IMR-90 (cell line): ENCODE measurements around the gene CCN2. TPM values are rescaled to one million over a fixed set of nuclear protein-coding genes. Genes with fewer than 3 reads are reported as not detected.

Experiments
- ATAC-seq: fragments of 200-7000 bp; cut with Tn5 transposase; 2 replicates; pipeline ENCODE4 v1.9.1; 2020; ENCODE audit warnings: low read depth, mild to moderate bottlenecking, moderate library complexity
- BruUV-seq: library from RNA; stranded (reverse); fragments of 400-500 nt; replicated peaks from 2 replicates; lab custom pipeline; 2021; lab: Mats Ljungman, UMichigan
- CTCF ChIA-PET: fragments of 300-600 bp; formaldehyde crosslinking; extraction: SDS; loops from one replicate; lab custom pipeline; 2021; ENCODE audit warnings: antibody characterized with exemption; lab: Yijun Ruan, JAX
- POLR2A ChIA-PET: fragments of 300-600 bp; sonication (Branson Sonifier 250); formaldehyde crosslinking; loops from one replicate; lab custom pipeline; 2022; ENCODE audit warnings: antibody characterized with exemption; ENCODE audit not compliant: unreplicated experiment; lab: Charles Lee
- DNase-seq: peaks from one replicate; pipeline ENCODE4 v3.0.0; 2013
- H2AFZ ChIP-seq: replicated peaks from 2 replicates; pipeline ENCODE3; 2013; ENCODE audit warnings: low read length, mild to moderate bottlenecking; ENCODE audit not compliant: poor library complexity
- H2AK5ac ChIP-seq: 2 replicates; pipeline ENCODE4 v1.6.1; 2013; ENCODE audit warnings: low read depth, low read length, inconsistent platforms
- H2AK9ac ChIP-seq: replicated peaks from 2 replicates; pipeline ENCODE3; 2013; ENCODE audit warnings: mild to moderate bottlenecking, low read depth, low read length, moderate library complexity; ENCODE audit not compliant: poor library complexity
- H2BK120ac ChIP-seq: 2 replicates; pipeline ENCODE4 v1.6.1; 2013; ENCODE audit warnings: low read depth, low read length, inconsistent platforms
- H2BK15ac ChIP-seq: 3 replicates; pipeline ENCODE4 v1.6.1; 2013; ENCODE audit warnings: low read depth, low read length, inconsistent platforms
- H2BK20ac ChIP-seq: 2 replicates; pipeline ENCODE4 v1.6.1; 2013; ENCODE audit warnings: low read depth, mild to moderate bottlenecking, inconsistent platforms, low read length, moderate library complexity
- H2BK5ac ChIP-seq: 2 replicates; pipeline ENCODE4 v1.6.1; 2013; ENCODE audit warnings: mild to moderate bottlenecking, low read depth, low read length, inconsistent platforms; ENCODE audit not compliant: poor library complexity, severe bottlenecking
- H3K14ac ChIP-seq: replicated peaks from 2 replicates; pipeline ENCODE4 v1.6.1; 2013; ENCODE audit warnings: low read depth, low read length, inconsistent platforms
- H3K18ac ChIP-seq: 2 replicates; pipeline ENCODE4 v1.6.1; 2013; ENCODE audit warnings: low read depth, low read length, control low read depth
- H3K23ac ChIP-seq: 2 replicates; pipeline ENCODE4 v1.6.1; 2013; ENCODE audit warnings: low read depth, low read length, inconsistent platforms
- H3K27ac ChIP-seq: 2 replicates; pipeline ENCODE4 v1.5.1; 2013; ENCODE audit warnings: mild to moderate bottlenecking, control low read depth, low read length; ENCODE audit not compliant: insufficient read depth
- H3K27me3 ChIP-seq: 2 replicates; pipeline ENCODE4 v1.6.1; 2013; ENCODE audit warnings: low read length; ENCODE audit not compliant: control insufficient read depth, insufficient read depth
- H3K36me3 ChIP-seq: 2 replicates; pipeline ENCODE4 v1.6.1; 2013; ENCODE audit warnings: low read length, mixed read lengths; ENCODE audit not compliant: control insufficient read depth, insufficient read depth
- H3K4ac ChIP-seq: 2 replicates; pipeline ENCODE4 v1.6.1; 2013; ENCODE audit warnings: low read depth, low read length, inconsistent platforms
- H3K4me1 ChIP-seq: 2 replicates; pipeline ENCODE4 v1.6.1; 2013; ENCODE audit warnings: low read length, mixed read lengths; ENCODE audit not compliant: control insufficient read depth, insufficient read depth
- H3K4me2 ChIP-seq: 2 replicates; pipeline ENCODE4 v1.6.1; 2013; ENCODE audit warnings: low read depth, mild to moderate bottlenecking, control low read depth, low read length, moderate library complexity
- H3K4me3 ChIP-seq: 2 replicates; pipeline ENCODE4 v1.5.1; 2013; ENCODE audit warnings: low read depth, mild to moderate bottlenecking, control low read depth, low read length, moderate library complexity; ENCODE audit not compliant: insufficient read depth
- H3K56ac ChIP-seq: 2 replicates; pipeline ENCODE4 v1.6.1; 2013; ENCODE audit warnings: low read length, inconsistent platforms; ENCODE audit not compliant: insufficient read depth; ENCODE audit errors: extremely low read depth
- H3K79me1 ChIP-seq, 2 experiments: 2 replicates each; pipeline ENCODE4 v1.6.1; 2013; ENCODE audit warnings: low read length in 2 of 2, inconsistent platforms in 1 of 2, low read depth in 1 of 2
- H3K9ac ChIP-seq: 2 replicates; pipeline ENCODE4 v1.6.1; 2013; ENCODE audit warnings: low read depth, low read length, control low read depth
- H3K9me1 ChIP-seq: 2 replicates; pipeline ENCODE4 v1.6.1; 2013; ENCODE audit warnings: low read length, inconsistent platforms; ENCODE audit not compliant: insufficient read depth
- H3K9me3 ChIP-seq: 2 replicates; pipeline ENCODE4 v1.6.1; 2013; ENCODE audit warnings: low read length; ENCODE audit not compliant: control insufficient read depth, insufficient read depth
- H4K20me1 ChIP-seq: 2 replicates; pipeline ENCODE4 v1.6.1; 2013; ENCODE audit warnings: low read length, inconsistent platforms; ENCODE audit not compliant: insufficient read depth
- H4K5ac ChIP-seq: 2 replicates; pipeline ENCODE4 v1.6.1; 2013; ENCODE audit warnings: mild to moderate bottlenecking, low read depth, low read length, control low read depth
- H4K8ac ChIP-seq, 2 experiments: 2 replicates each; pipeline ENCODE4 v1.6.1; 2013; ENCODE audit warnings: low read depth in 2 of 2, low read length in 2 of 2, control low read depth in 1 of 2, inconsistent platforms in 1 of 2
- H4K91ac ChIP-seq: 2 replicates; pipeline ENCODE4 v1.6.1; 2013; ENCODE audit warnings: low read depth, low read length, inconsistent platforms; ENCODE audit not compliant: insufficient read depth
- CEBPB ChIP-seq: IDR thresholded peaks from 2 replicates; pipeline ENCODE4 v1.6.1; 2012; ENCODE audit warnings: low read depth, low read length, improper control_type of control experiment
- MAFK ChIP-seq: IDR thresholded peaks from 2 replicates; pipeline ENCODE4 v1.6.1; 2012; ENCODE audit warnings: low read depth, low read length, improper control_type of control experiment
- MAZ ChIP-seq: IDR thresholded peaks from 2 replicates; pipeline ENCODE4 v1.6.1; 2012; ENCODE audit warnings: low read depth, mild to moderate bottlenecking, low read length, improper control_type of control experiment, moderate library complexity, borderline replicate concordance
- RCOR1 ChIP-seq: IDR thresholded peaks from 2 replicates; pipeline ENCODE4 v1.6.1; 2012; ENCODE audit warnings: mild to moderate bottlenecking, low read length, improper control_type of control experiment; ENCODE audit not compliant: insufficient replicate concordance
- WGBS, 2 experiments: methylation state at CpG; one replicate each; pipeline versions ENCODE4 v1.1.5 to v1.1.7; 2013; ENCODE audit warnings: missing lambda C conversion rate in 2 of 2; ENCODE audit not compliant: insufficient read length in 1 of 2; ENCODE audit errors: extremely low coverage in 2 of 2; 5-methylcytosine and 5-hydroxymethylcytosine counted together
- dilution Hi-C: fragments of 300-500 bp; cut with HindIII; formaldehyde crosslinking; loops from one replicate; pipeline ENCODE4 v1.14.3; 2018; ENCODE audit warnings: low sequenced_read_pairs; ENCODE audit not compliant: unreplicated experiment
- in situ Hi-C: fragments of 300-500 bp; cut with MboI; formaldehyde crosslinking; loops from 3 replicates; pipeline ENCODE4 v1.14.3; 2019; ENCODE audit warnings: low sequenced_read_pairs, inconsistent platforms, mixed read lengths
- intact Hi-C: fragments of 100-400 bp; cut with micrococcal nuclease; formaldehyde crosslinking; loops from 2 replicates; pipeline ENCODE4 v1.10.0; 2022
- polyA plus RNA-seq, 3 experiments: library from polyadenylated mRNA; depleted of rRNA; stranded (reverse); fragments of >200 nt; gene quantifications; 2 replicates each; pipeline ENCODE4 v1.2.3, GENCODE V29; 2012; ENCODE audit warnings: low replicate concordance in 1 of 3
- total RNA-seq: library from RNA; depleted of rRNA; stranded (reverse); fragments of >200 nt; gene quantifications from 2 replicates; pipeline ENCODE4 v1.2.3, GENCODE V29; 2012
- TF ChIP-seq, protein P1 (sequence below): fragments of 150-350 bp; IDR thresholded peaks from 2 replicates; pipeline ENCODE4 v1.6.1; 2016; ENCODE audit warnings: low read depth, mild to moderate bottlenecking, low read length, moderate library complexity, borderline replicate concordance
- TF ChIP-seq, protein P2 (sequence below): conservative IDR thresholded peaks from 2 replicates; pipeline ENCODE4 v1.5.1; 2012; ENCODE audit warnings: mild to moderate bottlenecking, low read depth, low read length, improper control_type of control experiment

CCN2 gene
- total and polyA plus RNA-seq, 2 of the 4 experiments (the other 2 are of a cell fraction) = 148 to 1,205 TPM

DNA sequence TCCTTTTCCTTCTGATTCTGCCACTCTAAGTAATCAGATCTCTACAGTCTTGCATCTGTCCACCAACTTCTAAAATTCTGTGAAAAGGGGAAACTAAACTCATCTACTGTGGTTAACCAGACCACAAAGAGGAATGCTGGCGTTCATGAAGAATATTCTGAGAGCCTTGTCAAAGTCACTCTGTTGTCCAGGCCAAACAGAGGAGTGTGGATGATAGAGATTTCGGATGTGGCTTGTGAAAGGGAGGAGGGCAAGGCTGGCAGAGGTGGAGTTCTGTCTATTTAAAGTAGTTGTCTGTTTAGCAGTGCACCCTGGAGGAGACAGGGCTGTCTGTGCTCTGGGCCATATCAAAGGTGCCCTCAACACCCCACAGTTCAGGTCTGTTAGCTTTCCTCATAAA is 33.9 kb downstream of the CCN2 start:
- H3K18ac ChIP-seq = no peak overlapping the region
- H3K23ac ChIP-seq = peak overlapping the region; percentile 42; the same call in 1 of the 2 replicates
- H2AK5ac ChIP-seq = no peak overlapping the region
- TF ChIP-seq, protein P1, sequence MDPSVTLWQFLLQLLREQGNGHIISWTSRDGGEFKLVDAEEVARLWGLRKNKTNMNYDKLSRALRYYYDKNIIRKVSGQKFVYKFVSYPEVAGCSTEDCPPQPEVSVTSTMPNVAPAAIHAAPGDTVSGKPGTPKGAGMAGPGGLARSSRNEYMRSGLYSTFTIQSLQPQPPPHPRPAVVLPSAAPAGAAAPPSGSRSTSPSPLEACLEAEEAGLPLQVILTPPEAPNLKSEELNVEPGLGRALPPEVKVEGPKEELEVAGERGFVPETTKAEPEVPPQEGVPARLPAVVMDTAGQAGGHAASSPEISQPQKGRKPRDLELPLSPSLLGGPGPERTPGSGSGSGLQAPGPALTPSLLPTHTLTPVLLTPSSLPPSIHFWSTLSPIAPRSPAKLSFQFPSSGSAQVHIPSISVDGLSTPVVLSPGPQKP = no peak
- TF ChIP-seq RCOR1 = no peak
- no peak for TF ChIP-seq MAFK
- TF ChIP-seq, protein P2, sequence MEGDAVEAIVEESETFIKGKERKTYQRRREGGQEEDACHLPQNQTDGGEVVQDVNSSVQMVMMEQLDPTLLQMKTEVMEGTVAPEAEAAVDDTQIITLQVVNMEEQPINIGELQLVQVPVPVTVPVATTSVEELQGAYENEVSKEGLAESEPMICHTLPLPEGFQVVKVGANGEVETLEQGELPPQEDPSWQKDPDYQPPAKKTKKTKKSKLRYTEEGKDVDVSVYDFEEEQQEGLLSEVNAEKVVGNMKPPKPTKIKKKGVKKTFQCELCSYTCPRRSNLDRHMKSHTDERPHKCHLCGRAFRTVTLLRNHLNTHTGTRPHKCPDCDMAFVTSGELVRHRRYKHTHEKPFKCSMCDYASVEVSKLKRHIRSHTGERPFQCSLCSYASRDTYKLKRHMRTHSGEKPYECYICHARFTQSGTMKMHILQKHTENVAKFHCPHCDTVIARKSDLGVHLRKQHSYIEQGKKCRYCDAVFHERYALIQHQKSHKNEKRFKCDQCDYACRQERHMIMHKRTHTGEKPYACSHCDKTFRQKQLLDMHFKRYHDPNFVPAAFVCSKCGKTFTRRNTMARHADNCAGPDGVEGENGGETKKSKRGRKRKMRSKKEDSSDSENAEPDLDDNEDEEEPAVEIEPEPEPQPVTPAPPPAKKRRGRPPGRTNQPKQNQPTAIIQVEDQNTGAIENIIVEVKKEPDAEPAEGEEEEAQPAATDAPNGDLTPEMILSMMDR = no peak
- no peak for TF ChIP-seq CEBPB
- TF ChIP-seq MAZ = no peak
- DNase-seq (no peak), ATAC-seq (no peak)
- H2BK5ac ChIP-seq = no peak overlapping the region
- no peak overlapping the region for H2BK120ac ChIP-seq
- no peaks in the 10 kb centered on the region for H3K79me1 ChIP-seq
- no peak overlapping the region for H4K91ac ChIP-seq
- no peak overlapping the region for H3K4me3 ChIP-seq
- no peak overlapping the region for H4K8ac ChIP-seq
- peak overlapping the region; percentile 22; the same call in 1 of the 2 replicates for H3K4ac ChIP-seq
- peak overlapping the region; percentile 26 for H2AFZ ChIP-seq
- no peaks in the 10 kb centered on the region for H3K9me3 ChIP-seq
- no peak overlapping the region for H2AK9ac ChIP-seq
- dilution Hi-C loops = no loop called here
- H4K5ac ChIP-seq = no peak overlapping the region
- no peaks in the 10 kb centered on the region for H3K36me3 ChIP-seq
- in situ Hi-C loops = loop anchor here (5.0 kb wide), 1 partner anchor 565 kb away; no protein-coding TSS in a partner anchor
- H3K9ac ChIP-seq = no peak overlapping the region
- peaks cover 3% of the 10 kb centered on the region for H3K4me1 ChIP-seq
- POLR2A ChIA-PET = interaction anchor here (0.6 kb wide), 1 partner anchor 34 kb away, joined by 3 read pairs; the partner anchor contains the start of gene CCN2
- H4K20me1 ChIP-seq = no peaks in the 10 kb centered on the region
- H2BK20ac ChIP-seq = no peak overlapping the region
- intact Hi-C loops = no loop called here
- peak overlapping the region; percentile 19; the same call in 1 of the 2 replicates for H3K14ac ChIP-seq
- no TSS peak for BruUV-seq
- CTCF ChIA-PET = interaction anchor here (0.8 to 1.2 kb wide), 3 partner anchors 14 to 381 kb away, joined by 3 to 5 read pairs (median 5); no protein-coding TSS in a partner anchor
- H3K27ac ChIP-seq = no peak overlapping the region
- H3K27me3 ChIP-seq = no peaks in the 10 kb centered on the region
- H3K56ac ChIP-seq = no peak overlapping the region
- H3K4me2 ChIP-seq = no peak overlapping the region
- no CpG with 5 or more reads among the region's 2 CpGs for WGBS, 2 experiments
- H3K9me1 ChIP-seq = 0 out of 2 replicates have a peak, but pooled peaks cover 3% of the 10 kb centered on the region
- no peak overlapping the region for H2BK15ac ChIP-seq
